Measurements from ENCODE around the gene LYRM1.

- TF ChIP-seq CTCF (IDR thresholded peaks at IDR 0.05): no peak
- no peak for TF ChIP-seq POLR2A (IDR thresholded peaks at IDR 0.05)
Measured at GRCh38 chr16:20865420-20866131, 35.0 kb upstream of the LYRM1 start.

Data from uterus (tissue), 2 donors.